GM10266 (cell line): ENCODE data around the gene AKAP6.

ENCODE experiments used
- DNase-seq: peaks from one replicate; pipeline ENCODE4 v3.0.0; 2012; ENCODE audit errors: extremely low spot score
- TF ChIP-seq, protein P1 (sequence below): IDR thresholded peaks from 2 replicates; pipeline ENCODE4 v1.5.1; 2012; ENCODE audit warnings: mild to moderate bottlenecking, low read depth; ENCODE audit not compliant: control insufficient read depth, insufficient read depth; ENCODE audit errors: missing control alignments

Gene AKAP6

DNA sequence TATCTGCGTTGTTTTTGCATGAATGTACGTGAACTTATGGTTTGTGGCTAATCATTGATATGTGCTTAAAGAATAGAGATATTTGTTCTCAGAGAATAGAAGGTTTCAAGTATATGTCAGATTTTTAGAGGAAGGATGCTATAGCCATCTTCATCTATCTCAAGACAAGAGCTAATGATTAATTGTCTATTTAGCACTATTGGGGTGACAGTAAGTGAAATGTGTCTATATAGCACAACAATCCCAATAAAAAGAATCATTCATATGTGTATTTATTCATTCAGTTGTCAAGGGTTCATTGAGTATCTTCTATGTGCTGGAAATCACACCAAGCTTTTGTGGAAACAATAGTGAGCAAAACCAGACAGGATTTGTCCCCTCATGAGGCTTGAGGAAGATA lies 310.1 kb downstream of the AKAP6 start:
- TF ChIP-seq, protein P1, sequence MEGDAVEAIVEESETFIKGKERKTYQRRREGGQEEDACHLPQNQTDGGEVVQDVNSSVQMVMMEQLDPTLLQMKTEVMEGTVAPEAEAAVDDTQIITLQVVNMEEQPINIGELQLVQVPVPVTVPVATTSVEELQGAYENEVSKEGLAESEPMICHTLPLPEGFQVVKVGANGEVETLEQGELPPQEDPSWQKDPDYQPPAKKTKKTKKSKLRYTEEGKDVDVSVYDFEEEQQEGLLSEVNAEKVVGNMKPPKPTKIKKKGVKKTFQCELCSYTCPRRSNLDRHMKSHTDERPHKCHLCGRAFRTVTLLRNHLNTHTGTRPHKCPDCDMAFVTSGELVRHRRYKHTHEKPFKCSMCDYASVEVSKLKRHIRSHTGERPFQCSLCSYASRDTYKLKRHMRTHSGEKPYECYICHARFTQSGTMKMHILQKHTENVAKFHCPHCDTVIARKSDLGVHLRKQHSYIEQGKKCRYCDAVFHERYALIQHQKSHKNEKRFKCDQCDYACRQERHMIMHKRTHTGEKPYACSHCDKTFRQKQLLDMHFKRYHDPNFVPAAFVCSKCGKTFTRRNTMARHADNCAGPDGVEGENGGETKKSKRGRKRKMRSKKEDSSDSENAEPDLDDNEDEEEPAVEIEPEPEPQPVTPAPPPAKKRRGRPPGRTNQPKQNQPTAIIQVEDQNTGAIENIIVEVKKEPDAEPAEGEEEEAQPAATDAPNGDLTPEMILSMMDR = no peak

GRCh38 chr14:32645551-32645950 lies 316.5 kb downstream of the AKAP6 start:
- TF ChIP-seq, protein P1 = no peak
- DNase-seq = no peak

More for the DNA sequence above, 310.1 kb downstream of the AKAP6 start:
- no peak for DNase-seq

DNA sequence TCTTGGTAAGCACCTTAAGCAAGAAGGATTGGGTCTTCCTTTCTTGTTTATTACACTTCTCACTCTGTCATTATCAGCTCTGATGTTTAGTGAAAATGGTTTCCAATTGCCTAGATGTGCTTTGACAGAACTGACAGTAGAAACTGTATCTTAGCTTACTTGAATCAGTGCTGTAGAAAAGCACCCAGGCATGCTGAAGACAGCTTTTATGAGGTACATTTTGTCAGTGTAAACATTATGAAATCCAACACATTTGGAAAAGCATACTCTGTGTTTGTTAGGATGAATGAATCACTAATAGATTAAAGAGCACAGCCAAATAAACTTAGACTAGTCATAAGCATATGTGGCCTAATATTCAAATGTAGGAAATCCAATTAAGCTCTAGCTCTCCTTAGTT lies 319.3 kb downstream of the AKAP6 start:
- no peak for DNase-seq
- TF ChIP-seq, protein P1 = no peak

DNA sequence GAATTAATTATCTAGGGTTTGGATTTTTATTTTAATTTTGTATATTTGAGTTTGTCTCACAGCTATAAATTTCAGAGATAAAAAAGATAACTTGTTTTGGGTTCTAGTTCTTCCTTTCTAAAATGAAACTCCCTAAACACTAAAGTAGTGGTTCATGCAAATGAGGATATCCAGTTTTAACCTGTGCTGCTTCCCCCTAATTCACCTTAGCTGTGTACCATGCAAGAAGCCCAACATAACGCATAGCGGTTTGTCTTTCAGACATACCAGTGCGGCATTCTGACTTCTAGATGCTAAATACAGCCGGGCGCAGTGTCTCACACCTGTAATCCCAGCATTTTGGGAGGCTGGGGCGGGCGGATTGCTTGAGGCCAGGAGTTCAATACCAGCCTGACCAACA lies 320.9 kb downstream of the AKAP6 start:
- DNase-seq = no peak
- TF ChIP-seq, protein P1 = no peak

GRCh38 chr14:32650665-32651064 lies 321.6 kb downstream of the AKAP6 start:
- TF ChIP-seq, protein P1 = no peak
- DNase-seq = no peak

DNA sequence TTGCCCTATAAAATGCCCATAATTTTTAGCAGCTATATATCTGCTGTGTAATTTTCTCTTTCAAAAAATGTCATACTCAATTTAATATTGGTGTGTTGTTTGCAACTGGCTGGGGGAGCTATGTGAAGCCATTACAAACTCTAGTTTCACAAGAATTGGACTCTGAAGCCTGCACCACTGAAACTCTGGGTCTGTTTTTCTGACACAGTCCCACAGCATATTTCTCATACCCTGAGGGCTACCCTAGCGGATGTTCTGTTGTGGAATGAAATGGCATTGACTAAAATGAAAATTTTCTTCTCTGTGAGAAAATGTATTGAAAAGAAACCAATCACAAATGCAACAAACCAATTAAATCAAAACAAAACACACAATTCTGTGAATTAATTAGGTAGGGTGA lies 325.0 kb downstream of the AKAP6 start:
- TF ChIP-seq, protein P1 = no peak
- DNase-seq = no peak

- TF ChIP-seq, protein P1 = no peak
- no peak for DNase-seq
These were observed 327.5 kb downstream of the AKAP6 start for GRCh38 chr14:32656601-32657000.
